HG02885 (cell line): Measurements from ENCODE around the gene RAB10.
"Not testable (repeated sequence)": the region's sequence is repeated elsewhere in the genome, so short reads cannot be mapped to it uniquely, and the experiment has no call there.

ENCODE experiments used
- ATAC-seq: cut with Tn5 transposase; IDR thresholded peaks from one replicate; pipeline ENCODE4 v1.9.1; 2021; ENCODE audit warnings: mild to moderate bottlenecking; ENCODE audit not compliant: unreplicated experiment, poor library complexity

Gene RAB10

DNA sequence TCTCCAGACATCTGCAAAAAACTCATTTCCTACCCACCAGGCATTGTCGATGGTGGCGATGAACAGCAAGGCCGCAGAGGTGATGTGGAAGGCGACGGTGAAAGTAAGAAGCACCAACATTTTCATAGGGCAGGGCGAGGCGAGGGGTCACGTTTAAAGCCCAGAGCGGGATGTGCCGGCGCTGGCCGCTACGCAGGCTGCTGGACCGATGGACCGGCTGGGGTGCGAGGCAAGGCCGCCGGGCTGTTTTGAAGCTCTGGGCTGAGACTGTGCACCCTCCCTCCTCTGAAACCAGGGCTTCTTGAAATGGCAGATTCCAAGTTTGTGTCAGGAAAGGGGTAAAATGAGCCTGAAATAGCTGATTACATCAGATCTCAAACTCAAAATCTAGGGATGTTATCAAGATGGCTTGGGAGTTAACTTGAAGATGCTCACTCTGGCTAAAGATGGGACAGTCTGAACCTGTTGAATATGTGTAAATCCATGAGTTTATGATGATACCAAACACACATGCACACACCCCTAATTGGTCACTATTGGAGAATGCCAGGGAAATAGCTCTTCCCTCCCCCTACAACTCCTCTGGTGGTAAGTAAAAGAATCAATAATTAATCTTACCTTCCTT lies 107.4 kb downstream of the RAB10 start:
- no peak for ATAC-seq

GRCh38 chr2:26144031-26144430 lies 110.1 kb downstream of the RAB10 start:
- no peak for ATAC-seq

- ATAC-seq = no peak
Observed at GRCh38 chr2:26144953-26145680, 111.2 kb downstream of the RAB10 start.

DNA sequence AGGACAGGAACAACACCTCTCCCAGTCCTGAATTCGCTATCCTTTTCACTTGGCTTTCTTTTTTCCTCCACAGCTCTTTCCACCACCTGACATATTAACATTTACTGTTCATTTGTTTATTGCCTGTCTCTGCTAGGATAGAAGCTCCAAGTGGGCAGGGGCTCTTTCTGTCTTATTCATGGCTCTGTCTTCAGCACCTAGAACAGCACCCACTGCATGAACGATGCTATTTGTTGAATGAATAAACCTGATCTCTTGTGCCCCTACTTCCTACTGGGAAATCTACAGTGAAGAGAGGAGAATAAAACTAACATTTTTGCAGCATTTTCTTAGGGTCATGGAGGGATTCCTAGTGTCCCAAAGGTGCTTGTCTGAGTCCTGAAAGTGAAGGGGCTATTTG lies 114.6 kb downstream of the RAB10 start:
- ATAC-seq = no peak

GRCh38 chr2:26150243-26150642 lies 116.4 kb downstream of the RAB10 start:
- no peak for ATAC-seq

- ATAC-seq = no peak
Observed at GRCh38 chr2:26157580-26157979, 123.7 kb downstream of the RAB10 start.

GRCh38 chr2:26161926-26162325 lies 128.0 kb downstream of the RAB10 start:
- no peak for ATAC-seq

- no peak for ATAC-seq
Observed at GRCh38 chr2:26162963-26163362, 129.1 kb downstream of the RAB10 start.

DNA sequence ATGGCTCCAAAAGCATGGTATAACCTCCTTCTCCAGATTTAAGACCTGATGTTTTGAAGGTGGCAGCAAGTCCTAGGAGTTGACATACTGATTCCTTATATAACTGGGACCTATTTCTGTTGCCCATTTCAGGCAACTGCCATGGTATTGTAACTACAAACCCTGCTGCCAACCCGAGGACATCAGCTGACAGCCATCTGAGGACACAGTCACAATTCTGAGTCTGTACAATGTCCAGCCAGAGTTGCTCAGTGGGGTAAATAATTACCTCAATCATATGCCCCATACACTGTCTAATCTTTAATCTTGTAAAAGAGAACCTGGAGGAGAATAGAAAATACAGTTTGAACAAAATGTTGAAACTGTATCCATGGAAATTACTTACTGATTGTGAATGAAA lies 130.3 kb downstream of the RAB10 start:
- ATAC-seq = no peak

DNA sequence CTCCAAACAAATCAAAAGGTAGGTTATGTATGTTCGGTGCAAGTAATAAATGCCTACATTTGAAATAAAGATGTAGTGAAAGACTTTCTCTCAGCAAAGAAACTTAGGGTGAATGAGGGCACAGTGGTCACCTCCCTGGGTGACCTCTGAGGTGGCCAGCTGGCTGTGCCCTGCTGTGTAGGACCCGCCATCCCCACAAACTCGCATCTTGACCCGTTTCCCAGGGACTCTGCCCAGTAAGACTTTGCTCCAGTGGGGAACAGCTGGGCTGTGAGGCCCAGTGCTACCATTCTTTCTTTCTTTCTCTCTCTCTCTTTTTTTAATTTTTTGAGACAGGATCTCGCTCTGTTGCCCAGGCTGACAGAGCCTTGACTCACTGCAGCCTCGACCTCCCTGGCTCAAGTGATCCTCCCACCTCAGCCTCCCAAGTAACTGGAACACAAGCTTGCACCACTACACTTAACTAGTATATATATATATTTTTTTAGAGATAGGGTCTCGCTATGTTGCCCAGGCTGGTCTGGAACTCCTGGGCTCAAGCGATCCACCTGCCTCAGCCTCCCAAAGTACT lies 130.8 kb downstream of the RAB10 start:
- no peak for ATAC-seq

DNA sequence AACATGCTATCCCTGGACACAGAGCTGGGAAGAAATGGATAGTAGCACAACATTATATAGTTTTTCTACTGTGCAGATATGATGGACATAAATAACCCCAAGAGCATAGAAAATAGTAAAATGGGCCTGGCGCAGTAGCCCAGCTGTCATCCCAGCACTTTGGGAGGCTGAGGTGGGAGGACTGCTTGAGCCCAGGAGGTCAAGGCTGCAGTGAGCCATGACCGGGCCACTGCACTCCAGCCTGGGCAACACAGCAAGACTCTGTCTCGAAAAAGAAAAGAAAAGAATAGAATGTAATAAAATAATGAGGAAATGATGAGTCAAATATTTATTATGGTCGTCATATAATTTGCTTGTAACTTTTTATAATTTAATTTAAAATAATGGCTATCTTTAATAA lies 131.5 kb downstream of the RAB10 start:
- ATAC-seq = no peak

DNA sequence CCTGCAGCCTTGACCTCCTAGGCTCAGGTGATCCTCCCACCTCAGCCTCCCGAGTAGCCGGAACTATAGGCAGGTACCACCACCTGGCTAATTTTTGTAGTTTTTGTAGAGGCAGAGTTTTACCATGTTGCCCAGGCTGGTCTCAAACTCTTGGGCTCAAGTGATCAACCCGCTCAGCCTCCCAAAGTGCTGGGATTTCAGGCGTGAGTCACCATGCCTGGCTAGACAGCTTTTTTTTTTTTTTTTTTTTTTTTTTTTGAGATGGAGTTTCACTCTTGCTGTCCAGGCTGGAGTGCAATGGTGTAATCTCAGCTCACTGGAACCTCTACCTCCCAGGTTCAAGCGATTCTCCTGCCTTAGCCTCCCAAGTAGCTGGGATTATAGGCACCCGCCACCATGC lies 132.7 kb downstream of the RAB10 start:
- ATAC-seq = not testable (repeated sequence)

DNA sequence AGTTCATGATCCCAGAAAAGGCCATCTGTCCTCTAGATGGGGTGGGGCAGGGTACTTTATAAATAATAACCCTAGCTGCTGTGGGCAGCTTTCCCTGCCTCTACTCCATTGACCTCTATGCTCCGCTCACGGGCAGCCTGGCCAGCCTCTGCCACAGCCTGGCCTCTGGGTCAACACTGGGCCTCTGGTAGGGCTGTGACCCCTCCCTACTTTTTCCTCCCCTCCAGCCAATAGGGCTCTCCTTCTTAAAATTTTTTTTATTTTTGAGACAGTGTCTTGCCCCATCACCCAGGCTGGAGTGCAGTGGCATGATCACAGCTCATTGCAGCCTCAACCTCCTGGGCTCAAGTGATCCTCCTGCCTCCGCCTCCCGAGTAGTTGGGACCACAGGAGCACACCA lies 134.9 kb downstream of the RAB10 start:
- no peak for ATAC-seq

- ATAC-seq = no peak
Observed at GRCh38 chr2:26169226-26169625, 135.3 kb downstream of the RAB10 start.

DNA sequence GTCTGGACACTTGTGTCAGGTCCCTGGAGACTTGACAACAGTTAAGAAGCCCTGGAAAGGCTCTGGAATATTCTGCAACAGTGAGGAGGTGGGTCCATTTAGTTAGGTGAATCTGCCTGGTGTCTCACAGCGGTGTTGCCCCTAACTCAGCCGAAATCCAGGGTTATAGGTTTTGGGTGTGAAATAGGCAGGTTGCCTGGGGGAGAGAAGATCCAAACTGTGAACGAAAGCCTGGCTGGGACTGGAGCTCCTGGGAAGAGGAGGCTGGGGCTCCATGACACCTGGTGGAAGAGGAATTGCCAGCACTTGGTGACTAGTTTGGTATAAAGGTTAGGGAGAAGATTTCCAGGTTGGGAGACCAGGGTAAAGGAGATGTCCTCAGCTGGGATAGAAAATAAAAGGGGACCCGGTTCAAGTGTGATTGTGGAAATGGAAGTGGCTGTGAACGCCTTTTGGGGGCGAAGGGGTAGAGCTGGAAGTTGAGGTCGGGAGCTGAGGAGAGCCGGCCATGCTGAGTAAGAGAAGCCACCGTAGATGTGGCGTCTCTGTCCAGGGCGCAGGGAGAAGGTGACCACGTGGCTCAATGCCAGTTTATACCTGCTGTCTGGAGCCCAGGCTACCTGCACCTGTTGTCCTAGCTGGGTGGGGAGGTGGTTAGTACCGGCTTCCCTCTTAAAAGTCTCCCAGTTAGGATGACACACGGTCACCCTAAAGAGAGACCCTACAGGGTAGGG lies 136.0 kb downstream of the RAB10 start:
- no peak for ATAC-seq

DNA sequence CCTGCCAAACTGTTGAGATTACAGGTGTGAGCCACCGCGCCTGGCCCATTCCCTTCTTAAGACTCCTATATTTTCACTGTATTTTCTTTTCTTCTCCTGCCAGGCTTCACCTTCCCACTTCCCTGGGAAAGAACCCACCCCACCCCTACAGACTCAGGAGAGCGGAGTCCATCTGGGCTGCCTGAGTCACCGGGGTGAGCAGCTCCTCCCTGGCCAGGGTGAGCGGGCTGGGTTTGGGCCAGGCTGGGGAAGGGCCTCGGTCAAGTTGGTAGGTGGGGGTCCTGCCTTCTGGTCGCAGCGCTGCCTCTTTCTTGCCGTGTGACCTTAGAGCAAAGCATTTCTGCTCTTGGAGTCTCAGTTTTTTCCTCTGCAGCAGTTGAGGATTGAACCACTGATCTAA lies 136.9 kb downstream of the RAB10 start:
- no peak for ATAC-seq

DNA sequence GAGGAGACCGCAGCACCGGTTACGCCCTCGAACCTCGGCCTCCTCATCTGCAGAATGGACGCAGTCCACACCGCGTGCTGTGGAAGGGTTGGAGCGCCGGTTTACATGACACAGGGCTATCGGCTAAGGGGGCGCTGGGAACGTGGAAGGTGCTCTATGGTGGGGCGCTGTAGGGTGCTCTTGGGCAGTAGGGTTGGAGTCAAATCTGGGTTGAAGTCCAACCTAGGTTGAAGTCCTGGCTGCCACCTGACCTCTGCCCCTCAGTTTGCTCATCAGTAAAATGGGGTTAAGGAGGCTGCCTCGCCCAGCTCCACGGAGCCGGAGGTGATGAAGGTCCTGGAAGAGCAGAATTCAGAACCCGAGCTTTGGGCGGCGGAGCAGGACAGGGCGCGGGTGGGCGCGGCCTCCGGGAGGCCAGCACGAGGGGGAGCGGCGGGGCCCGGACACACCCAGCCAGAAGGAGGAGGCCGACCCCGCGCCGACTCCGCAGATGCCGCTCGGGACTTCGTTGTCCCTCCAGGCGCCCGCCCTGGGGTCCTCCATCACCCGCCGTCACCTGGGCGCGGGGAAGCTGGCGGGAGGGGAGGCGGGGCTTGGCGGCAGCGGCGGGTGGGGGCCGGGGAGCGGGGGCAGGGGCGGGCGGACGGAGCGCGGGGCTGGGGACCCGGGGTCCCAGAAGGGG lies 138.4 kb downstream of the RAB10 start:
- no peak for ATAC-seq

- no peak for ATAC-seq
Observed at GRCh38 chr2:26172871-26173775, 139.2 kb downstream of the RAB10 start, which contains the start of gene GAREM2. Gene GAREM2 (plus strand): TSS chr2:26173088. CDS start chr2:26173221, 133 bp downstream.

- ATAC-seq = no peak
Observed at GRCh38 chr2:26173776-26174482, 140.0 kb downstream of the RAB10 start.
